Measurements from ENCODE around the gene GPR107. TPM values are rescaled to one million over a fixed set of nuclear protein-coding genes. Genes with fewer than 3 reads are reported as not detected.

Gene GPR107
- total and polyA plus RNA-seq, 2 donors (not counting 1 experiment from before 2014, with no cell fraction given) = 10.4 to 28.1 TPM

DNA sequence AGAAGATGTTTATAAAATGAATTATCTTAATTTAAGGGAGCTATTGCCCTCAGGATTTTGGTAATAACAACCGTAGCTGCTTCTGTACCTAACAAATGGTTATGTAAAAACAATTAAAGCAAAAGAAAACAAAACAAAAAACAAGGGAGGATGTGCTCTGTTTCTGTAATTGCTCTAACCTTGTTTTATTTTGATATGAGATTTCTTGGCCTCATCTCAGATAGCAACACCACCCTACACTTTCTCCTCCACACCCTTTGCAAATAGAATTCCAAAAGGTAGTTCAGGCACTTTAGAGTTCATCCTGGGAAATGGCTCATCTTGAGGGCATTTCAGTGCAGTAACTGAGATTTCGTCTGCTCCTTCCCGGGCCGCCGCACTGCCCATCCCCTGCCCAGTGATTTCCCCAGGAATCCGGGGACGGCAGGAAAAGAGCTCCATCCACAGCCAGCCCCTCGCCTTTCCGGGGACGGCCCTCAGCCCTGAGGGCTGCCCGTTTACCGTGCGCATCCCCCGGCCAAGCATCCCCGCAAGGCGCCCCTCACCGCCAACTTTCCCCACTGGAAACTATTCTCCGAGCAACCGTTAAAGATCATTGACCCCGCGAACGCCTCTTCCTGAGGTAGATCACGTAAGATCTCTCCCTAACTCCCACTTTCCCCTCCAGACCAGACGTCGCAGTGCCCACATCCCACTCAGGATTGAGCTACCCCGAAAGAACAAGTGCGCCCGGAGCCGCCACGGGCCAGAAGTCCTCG is 11.9 kb upstream of the GPR107 start:
- Histone ChIP-seq H3K36me3 (replicated peaks in 1 of 2; ENCODE audit: control extremely low read depth in 1 of 2, control insufficient read depth in 1 of 2, extremely low read depth in 1 of 2, insufficient read depth in 2 of 2, low read length in 1 of 2) (no peaks in the 10 kb centered on the region), H2AFZ (ENCODE audit: insufficient read depth, low read depth, low read length, poor library complexity, severe bottlenecking) (no peak overlapping the region), H3K4me2 (replicated peaks; ENCODE audit: low read depth, low read length, poor library complexity, severe bottlenecking) (peak overlapping the region; percentile 96), H3K27me3 (replicated peaks in 1 of 4; ENCODE audit: control extremely low read depth in 1 of 4, control insufficient read depth in 3 of 4, insufficient read depth in 4 of 4, low read length in 3 of 4) (no peaks in the 10 kb centered on the region), H3K9me3 (ENCODE audit: control extremely low read depth in 1 of 3, control insufficient read depth in 2 of 3, insufficient read depth in 1 of 3, low read length in 2 of 3) (no peaks in the 10 kb centered on the region), H3K27ac (ENCODE audit: low read length in 2 of 2) (peak overlapping the region; percentile 81 to 93), H3K9ac (ENCODE audit: low read length) (peak overlapping the region; percentile 97), H3K4me3 (ENCODE audit: control extremely low read depth in 1 of 5, extremely low read depth in 1 of 5, insufficient read depth in 1 of 5, low read depth in 2 of 5, low read length in 4 of 5) (peak overlapping the region; percentile 74 to 97 (median 95)), H4K20me1 (ENCODE audit: control insufficient read depth, insufficient read depth, low read length, poor library complexity, severe bottlenecking) (peaks cover 20% of the 10 kb centered on the region), H3K4me1 (ENCODE audit: control insufficient read depth in 2 of 2, insufficient read depth in 2 of 2, low read length in 2 of 2) (peaks cover 61 to 72% of the 10 kb centered on the region in 2 donors), H3K79me2 (ENCODE audit: control insufficient read depth, insufficient read depth, low read length) (peaks cover 79% of the 10 kb centered on the region)
- Mint-ChIP-seq H3K4me1 (peaks cover 71% of the 10 kb centered on the region), H3K4me3 (peak overlapping the region; percentile 100), H3K9me3 (ENCODE audit: insufficient read depth) (no peaks in the 10 kb centered on the region), H3K27ac (peak overlapping the region; percentile 98), H3K27me3 (no peaks in the 10 kb centered on the region)
- intact Hi-C loops (cut with micrococcal nuclease) = loop anchor here (2.0 to 5.0 kb wide), 4 partner anchors 79 to 1690 kb away; partner anchors contain the start of genes C9orf78, TOR1A and USP20
- ChIA-PET POLR2A (interaction anchor here (0.6 to 7.7 kb wide), 11 partner anchors 11 to 153 kb away, joined by 3 to 107 read pairs (median 5); partner anchors contain the start of gene GPR107), CTCF (interaction anchor here (0.7 to 2.7 kb wide), 8 partner anchors 11 to 156 kb away, joined by 3 to 7 read pairs (median 4); partner anchors contain the start of gene GPR107)
- ATAC-seq (ENCODE audit: low read depth) (no peak), DNase-seq (no peak)
- under 1% methylated on average over 30 of the region's 31 CpGs for WGBS (ENCODE audit: insufficient coverage)
- TF ChIP-seq, protein P1, sequence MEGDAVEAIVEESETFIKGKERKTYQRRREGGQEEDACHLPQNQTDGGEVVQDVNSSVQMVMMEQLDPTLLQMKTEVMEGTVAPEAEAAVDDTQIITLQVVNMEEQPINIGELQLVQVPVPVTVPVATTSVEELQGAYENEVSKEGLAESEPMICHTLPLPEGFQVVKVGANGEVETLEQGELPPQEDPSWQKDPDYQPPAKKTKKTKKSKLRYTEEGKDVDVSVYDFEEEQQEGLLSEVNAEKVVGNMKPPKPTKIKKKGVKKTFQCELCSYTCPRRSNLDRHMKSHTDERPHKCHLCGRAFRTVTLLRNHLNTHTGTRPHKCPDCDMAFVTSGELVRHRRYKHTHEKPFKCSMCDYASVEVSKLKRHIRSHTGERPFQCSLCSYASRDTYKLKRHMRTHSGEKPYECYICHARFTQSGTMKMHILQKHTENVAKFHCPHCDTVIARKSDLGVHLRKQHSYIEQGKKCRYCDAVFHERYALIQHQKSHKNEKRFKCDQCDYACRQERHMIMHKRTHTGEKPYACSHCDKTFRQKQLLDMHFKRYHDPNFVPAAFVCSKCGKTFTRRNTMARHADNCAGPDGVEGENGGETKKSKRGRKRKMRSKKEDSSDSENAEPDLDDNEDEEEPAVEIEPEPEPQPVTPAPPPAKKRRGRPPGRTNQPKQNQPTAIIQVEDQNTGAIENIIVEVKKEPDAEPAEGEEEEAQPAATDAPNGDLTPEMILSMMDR (IDR thresholded peaks at IDR 0.05) = no peak
- TF ChIP-seq EZH2 (IDR thresholded peaks at IDR 0.05; ENCODE audit: borderline replicate concordance, insufficient read depth, low read depth, low read length, poor library complexity, severe bottlenecking) = no peak
